Endometrial microvascular endothelial cells (primary cell): ENCODE results near the gene KRT31. TPM values are rescaled to one million over a fixed set of nuclear protein-coding genes. Genes with fewer than 3 reads are reported as not detected.
"Not testable (repeated sequence)": the region's sequence is repeated elsewhere in the genome, so short reads cannot be mapped to it uniquely, and the experiment has no call there.

Experiments used
- in situ Hi-C: cut with HindIII; loops from 2 replicates; pipeline ENCODE4 v1.10.0; 2017; ENCODE audit warnings: low sequenced_read_pairs, low pct_unique_long_range_greater_than_20kb; ENCODE audit errors: inconsistent ontology term
- total RNA-seq: library from RNA; depleted of rRNA; stranded (reverse); fragments of >200 nt; gene quantifications from one replicate; pipeline ENCODE4 v1.2.3, GENCODE V29; 2015; ENCODE audit errors: inconsistent ontology term

KRT31 gene
- total RNA-seq, 1 donor from 2014 or later, result not detected

GRCh38 chr17:41419716-41420115 lies 22.3 kb upstream of the KRT31 start:
- in situ Hi-C loops, result no loop called here

- in situ Hi-C loops, result no loop called here
These were observed 20.9 kb upstream of the KRT31 start for GRCh38 chr17:41418116-41418860.

GRCh38 chr17:41417576-41418015 lies 20.2 kb upstream of the KRT31 start:
- in situ Hi-C loops, result no loop called here

- in situ Hi-C loops, result no loop called here
These were observed 19.7 kb upstream of the KRT31 start for GRCh38 chr17:41417127-41417526.

- in situ Hi-C loops, result no loop called here
These were observed 19.1 kb upstream of the KRT31 start for GRCh38 chr17:41416479-41416878.

GRCh38 chr17:41415833-41416335 lies 18.5 kb upstream of the KRT31 start:
- in situ Hi-C loops, result no loop called here

- in situ Hi-C loops, result no loop called here
These were observed 18.0 kb upstream of the KRT31 start for GRCh38 chr17:41415411-41415810.

- in situ Hi-C loops, result no loop called here
These were observed 16.6 kb upstream of the KRT31 start for GRCh38 chr17:41413982-41414381.

- in situ Hi-C loops, result no loop called here
These were observed 16.0 kb upstream of the KRT31 start for GRCh38 chr17:41413353-41413957.

GRCh38 chr17:41411072-41411840 lies 13.8 kb upstream of the KRT31 start:
- in situ Hi-C loops, result no loop called here

GRCh38 chr17:41407226-41407625 lies 9.8 kb upstream of the KRT31 start:
- in situ Hi-C loops, result no loop called here

GRCh38 chr17:41406205-41406604 lies 8.8 kb upstream of the KRT31 start:
- in situ Hi-C loops, result no loop called here

GRCh38 chr17:41404024-41404671 lies 6.7 kb upstream of the KRT31 start:
- in situ Hi-C loops, result no loop called here

GRCh38 chr17:41403404-41404023 lies 6.1 kb upstream of the KRT31 start:
- in situ Hi-C loops, result no loop called here

- in situ Hi-C loops, result no loop called here
These were observed 4.8 kb upstream of the KRT31 start for GRCh38 chr17:41402161-41402560.

GRCh38 chr17:41396340-41396739 lies 1.1 kb downstream of the KRT31 start:
- in situ Hi-C loops, result no loop called here

GRCh38 chr17:41395611-41396010 lies 1.8 kb downstream of the KRT31 start:
- in situ Hi-C loops, result no loop called here

GRCh38 chr17:41395044-41395443 lies 2.4 kb downstream of the KRT31 start:
- in situ Hi-C loops, result not testable (repeated sequence)
